ENCODE measurements around the gene PHACTR1.

PHACTR1 gene

DNA sequence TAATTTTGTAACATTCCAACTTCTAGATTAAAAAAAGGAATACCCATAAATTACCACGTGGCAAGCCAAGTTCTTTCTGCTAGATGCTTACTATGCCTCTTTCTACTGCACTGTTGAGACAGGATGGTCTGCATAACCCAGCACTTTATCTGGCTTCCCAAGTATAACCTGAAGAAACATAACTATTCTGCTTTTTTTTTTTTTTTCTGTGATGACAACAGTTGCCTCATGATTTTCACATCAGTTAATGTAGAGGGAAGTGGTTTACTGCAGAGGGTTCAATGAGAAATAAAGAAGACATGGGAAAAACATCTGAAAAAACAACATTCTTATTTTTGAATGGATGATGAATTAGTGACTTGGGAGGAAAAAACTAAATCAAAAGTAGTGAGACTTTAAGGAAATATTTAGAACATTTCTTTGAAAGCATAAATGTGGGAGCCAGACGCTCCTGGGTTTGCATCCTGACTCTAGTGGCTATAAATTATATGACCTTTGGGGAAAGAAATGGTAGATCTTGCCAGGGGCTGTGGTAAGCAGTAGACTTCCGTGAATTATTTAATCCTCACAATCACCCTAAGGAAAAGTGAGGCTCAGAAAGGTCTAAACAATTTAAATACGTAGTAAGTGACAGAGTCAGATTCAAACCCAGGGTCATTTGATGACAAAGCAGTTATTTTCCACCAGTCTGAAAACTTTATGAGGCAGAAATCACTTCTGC, 230.7 kb downstream of the PHACTR1 start:
- Histone ChIP-seq H3K36me3 (ENCODE audit: insufficient read depth, low read length) (no peaks in the 10 kb centered on the region), H2AFZ (ENCODE audit: low read depth, low read length) (no peak overlapping the region), H3K4me1 (ENCODE audit: insufficient read depth, low read length) (no peaks in the 10 kb centered on the region), H3K9me3 (ENCODE audit: low read length) (no peaks in the 10 kb centered on the region), H3K4me3 (ENCODE audit: low read length) (no peak overlapping the region), H3K27me3 (ENCODE audit: insufficient read depth, low read length) (no peaks in the 10 kb centered on the region)

DNA sequence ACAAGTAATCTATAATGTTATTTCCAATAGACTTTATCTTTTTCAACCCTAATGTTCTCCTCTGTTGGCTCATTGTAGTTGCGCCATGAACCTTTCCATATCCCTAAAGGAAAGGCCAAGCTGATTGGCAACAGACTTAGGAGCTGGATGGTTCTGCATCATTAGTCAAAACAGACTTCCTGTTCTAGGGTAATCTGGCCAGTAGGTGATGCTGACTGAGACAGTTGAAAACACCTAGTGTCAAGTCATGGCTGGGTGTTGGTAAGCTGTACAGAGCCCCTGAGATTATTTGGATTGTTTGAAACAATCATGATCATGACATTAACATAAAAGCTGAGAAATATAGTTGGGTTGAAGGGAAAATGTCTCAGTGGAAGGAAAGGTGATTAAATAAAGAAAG, 231.4 kb downstream of the PHACTR1 start:
- Histone ChIP-seq H2AFZ (ENCODE audit: low read depth, low read length) (no peak overlapping the region), H3K9me3 (ENCODE audit: low read length) (no peaks in the 10 kb centered on the region), H3K36me3 (ENCODE audit: insufficient read depth, low read length) (no peaks in the 10 kb centered on the region), H3K27me3 (ENCODE audit: insufficient read depth, low read length) (no peaks in the 10 kb centered on the region), H3K4me3 (ENCODE audit: low read length) (no peak overlapping the region), H3K4me1 (ENCODE audit: insufficient read depth, low read length) (no peaks in the 10 kb centered on the region)

DNA sequence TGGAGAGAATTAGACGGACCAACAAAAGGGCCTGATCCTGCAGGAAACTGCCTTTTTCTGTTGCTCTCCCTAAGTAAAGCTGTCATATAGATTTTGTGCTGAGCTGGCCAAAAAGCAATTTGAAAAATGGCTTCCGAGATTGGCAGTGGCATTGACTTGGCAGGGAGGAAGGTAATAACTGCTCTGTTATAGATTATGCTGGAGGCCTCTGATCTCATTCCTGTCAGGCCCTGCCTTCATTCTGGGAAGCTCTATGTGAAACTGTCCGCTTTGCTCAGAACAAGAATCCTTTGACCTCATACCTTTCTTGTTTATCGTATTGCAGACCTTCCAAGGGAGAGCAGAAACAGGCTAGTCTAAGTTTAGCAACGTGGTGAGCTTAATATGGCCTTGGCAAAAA, 234.4 kb downstream of the PHACTR1 start:
- peaks cover 7% of the 10 kb centered on the region for H3K27me3 ChIP-seq (ENCODE audit: insufficient read depth, low read length)
- no peaks in the 10 kb centered on the region for H3K4me1 ChIP-seq (ENCODE audit: insufficient read depth, low read length)
- no peaks in the 10 kb centered on the region for H3K36me3 ChIP-seq (ENCODE audit: insufficient read depth, low read length)
- H2AFZ ChIP-seq (ENCODE audit: low read depth, low read length) = no peak overlapping the region
- H3K4me3 ChIP-seq (ENCODE audit: low read length) = no peak overlapping the region
- H3K9me3 ChIP-seq (ENCODE audit: low read length) = no peaks in the 10 kb centered on the region

DNA sequence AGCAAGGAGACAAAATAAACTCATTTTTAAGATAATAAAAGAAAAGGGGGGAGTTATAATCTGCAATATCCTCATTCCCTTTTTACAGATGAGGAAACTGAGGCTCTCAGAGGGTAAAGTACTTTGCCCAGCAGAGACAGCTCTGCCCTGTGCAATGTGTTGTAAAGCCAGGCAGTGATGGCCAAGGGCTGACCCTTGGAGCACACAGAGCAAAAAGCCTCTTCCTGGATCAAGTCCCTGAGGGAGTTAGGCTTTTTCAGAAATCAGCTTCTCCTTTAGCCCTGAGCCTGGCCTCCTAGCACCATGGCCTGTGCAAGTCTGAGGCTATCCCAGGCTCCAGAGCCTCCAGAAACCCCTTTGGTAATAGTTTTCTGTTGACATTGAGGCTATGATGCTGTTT, 234.8 kb downstream of the PHACTR1 start:
- no peaks in the 10 kb centered on the region for H3K9me3 ChIP-seq (ENCODE audit: low read length)
- no peaks in the 10 kb centered on the region for H3K36me3 ChIP-seq (ENCODE audit: insufficient read depth, low read length)
- H3K4me3 ChIP-seq (ENCODE audit: low read length) = no peak overlapping the region
- no peaks in the 10 kb centered on the region for H3K4me1 ChIP-seq (ENCODE audit: insufficient read depth, low read length)
- peaks cover 12% of the 10 kb centered on the region for H3K27me3 ChIP-seq (ENCODE audit: insufficient read depth, low read length)
- no peak overlapping the region for H2AFZ ChIP-seq (ENCODE audit: low read depth, low read length)

DNA sequence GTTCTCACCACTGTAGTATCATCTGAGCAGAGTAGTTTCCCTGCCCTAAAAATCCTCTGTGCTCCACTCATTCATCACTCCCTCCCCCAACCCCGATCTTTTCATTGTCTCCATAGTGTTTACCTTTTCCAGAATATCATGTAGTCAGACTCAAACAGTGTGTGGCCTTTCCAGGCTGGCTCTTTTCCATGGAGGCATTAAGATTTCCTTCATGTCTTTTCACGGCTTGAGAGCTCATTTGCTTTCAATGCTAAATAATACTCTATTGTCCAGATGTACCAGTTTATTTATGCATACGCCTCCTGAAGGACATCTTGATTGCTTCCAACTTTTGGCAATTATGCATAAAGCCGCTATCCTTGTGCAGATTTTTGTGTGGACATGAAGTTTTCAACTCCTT, 235.8 kb downstream of the PHACTR1 start:
- Histone ChIP-seq H2AFZ (ENCODE audit: low read depth, low read length) (no peak overlapping the region), H3K36me3 (ENCODE audit: insufficient read depth, low read length) (no peaks in the 10 kb centered on the region), H3K4me1 (ENCODE audit: insufficient read depth, low read length) (no peaks in the 10 kb centered on the region), H3K9me3 (ENCODE audit: low read length) (no peaks in the 10 kb centered on the region), H3K27me3 (ENCODE audit: insufficient read depth, low read length) (peaks cover 19% of the 10 kb centered on the region), H3K4me3 (ENCODE audit: low read length) (no peak overlapping the region)

DNA sequence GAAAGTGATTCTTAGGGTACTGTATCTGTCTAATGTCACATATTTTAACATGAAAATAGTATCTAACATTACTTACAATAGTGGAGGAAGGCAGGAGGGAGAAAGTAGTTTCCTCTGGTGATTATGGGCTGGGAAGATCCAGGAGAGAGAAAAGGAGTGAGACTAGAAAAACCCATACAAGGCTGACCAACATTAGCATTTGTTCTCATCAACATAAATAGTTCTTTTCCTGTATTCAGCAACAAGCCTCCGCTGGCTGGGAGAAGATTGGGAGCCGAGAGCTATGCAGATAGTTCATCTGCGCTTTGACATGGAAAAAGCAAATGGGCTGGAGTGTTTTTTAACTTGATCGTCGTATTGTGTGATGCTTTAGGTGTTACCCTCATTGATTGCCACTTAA, 239.4 kb downstream of the PHACTR1 start:
- no peaks in the 10 kb centered on the region for H3K36me3 ChIP-seq (ENCODE audit: insufficient read depth, low read length)
- H2AFZ ChIP-seq (ENCODE audit: low read depth, low read length) = no peak overlapping the region
- no peak overlapping the region for H3K4me3 ChIP-seq (ENCODE audit: low read length)
- no peaks in the 10 kb centered on the region for H3K9me3 ChIP-seq (ENCODE audit: low read length)
- H3K4me1 ChIP-seq (ENCODE audit: insufficient read depth, low read length) = no peaks in the 10 kb centered on the region
- peaks cover 41% of the 10 kb centered on the region for H3K27me3 ChIP-seq (ENCODE audit: insufficient read depth, low read length)

DNA sequence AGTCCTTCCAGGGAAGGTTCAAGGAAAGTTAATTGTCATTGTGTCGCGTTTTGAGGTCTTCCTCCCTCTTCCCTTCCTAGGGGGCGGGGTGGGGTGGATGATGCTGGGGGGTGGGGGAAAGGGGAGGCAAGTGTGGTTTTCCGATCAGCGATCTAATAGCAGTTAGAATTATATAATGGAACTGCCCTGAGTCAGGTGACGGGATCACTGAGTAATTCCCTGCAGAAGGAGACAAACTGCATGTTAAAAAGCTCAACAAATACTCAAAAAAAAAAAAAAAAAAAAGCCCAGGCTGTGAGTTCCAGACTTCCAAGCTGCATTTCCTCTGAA, 240.4 kb downstream of the PHACTR1 start:
- Histone ChIP-seq H3K27me3 (ENCODE audit: insufficient read depth, low read length) (peaks cover 41% of the 10 kb centered on the region), H3K36me3 (ENCODE audit: insufficient read depth, low read length) (no peaks in the 10 kb centered on the region), H3K9me3 (ENCODE audit: low read length) (no peaks in the 10 kb centered on the region), H3K4me3 (ENCODE audit: low read length) (no peak overlapping the region), H3K4me1 (ENCODE audit: insufficient read depth, low read length) (no peaks in the 10 kb centered on the region), H2AFZ (ENCODE audit: low read depth, low read length) (no peak overlapping the region)

DNA sequence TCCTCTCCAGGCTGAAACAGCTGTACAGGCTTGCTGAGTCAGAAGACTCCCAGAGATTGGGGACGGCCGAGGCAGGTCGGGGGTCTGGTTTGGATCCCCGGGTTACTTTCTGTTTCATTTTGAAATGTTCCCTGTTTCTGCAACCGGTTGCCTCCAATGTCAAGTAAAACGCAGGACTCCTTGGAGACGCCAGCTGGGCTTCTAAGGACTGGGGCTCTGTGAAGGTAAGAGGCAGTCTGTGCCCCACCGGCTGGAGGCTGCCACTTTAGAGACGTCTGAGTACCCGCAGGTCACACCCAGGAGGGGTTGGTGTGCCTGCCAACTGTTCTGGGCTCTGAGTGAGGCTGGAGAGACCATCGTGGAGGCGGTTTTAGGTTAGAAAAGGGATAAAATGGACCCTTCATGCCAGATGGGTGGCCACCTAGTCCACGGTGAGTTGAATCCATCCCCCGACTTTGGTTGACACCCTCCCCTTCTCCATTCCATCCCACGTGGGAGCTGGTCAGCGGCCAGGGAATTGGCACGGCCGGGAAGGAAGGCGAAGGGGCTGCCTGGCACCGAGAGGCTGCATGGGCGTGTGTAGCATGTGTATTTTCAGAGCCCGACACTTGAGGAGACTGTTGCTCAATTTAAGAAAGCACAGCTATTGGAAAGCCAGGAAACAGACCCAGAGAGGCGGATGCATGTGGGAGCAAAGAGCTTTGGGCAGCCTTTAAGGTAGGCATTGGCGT, 240.9 kb downstream of the PHACTR1 start:
- Histone ChIP-seq H3K4me3 (ENCODE audit: low read length) (no peak overlapping the region), H3K9me3 (ENCODE audit: low read length) (no peaks in the 10 kb centered on the region), H2AFZ (ENCODE audit: low read depth, low read length) (no peak overlapping the region), H3K36me3 (ENCODE audit: insufficient read depth, low read length) (no peaks in the 10 kb centered on the region), H3K4me1 (ENCODE audit: insufficient read depth, low read length) (no peaks in the 10 kb centered on the region), H3K27me3 (ENCODE audit: insufficient read depth, low read length) (peaks cover 41% of the 10 kb centered on the region)

DNA sequence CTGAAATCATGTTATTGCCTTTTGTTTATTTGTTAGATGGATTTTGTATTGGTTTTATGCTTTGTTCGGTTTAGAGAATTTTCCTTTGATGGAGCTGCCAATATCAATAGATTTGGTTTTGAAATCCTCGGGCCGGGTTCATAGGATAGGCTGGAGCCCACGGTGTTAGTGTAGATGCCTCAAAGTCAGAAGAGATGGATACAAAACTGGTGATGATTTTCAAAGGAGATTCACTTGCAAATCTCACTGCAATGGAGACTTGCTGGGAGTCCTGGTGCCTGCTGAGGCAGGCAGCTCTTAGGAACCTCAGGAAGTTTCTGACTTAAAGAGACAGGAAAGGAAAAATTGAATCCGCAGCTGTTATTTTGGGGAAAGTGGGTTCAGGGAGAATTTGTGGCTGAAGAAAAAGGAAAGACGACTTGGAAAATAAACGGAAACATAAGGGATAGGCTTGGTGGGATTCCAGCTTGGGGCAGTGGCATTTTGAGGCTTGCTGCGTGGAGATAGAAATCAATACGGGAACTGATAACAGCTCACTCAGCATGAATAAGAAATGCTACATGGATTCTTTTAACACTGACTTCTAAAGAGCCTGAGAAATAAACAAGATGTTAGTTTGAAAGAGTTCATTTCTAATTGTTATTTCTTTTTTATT, 241.6 kb downstream of the PHACTR1 start:
- Histone ChIP-seq H3K27me3 (ENCODE audit: insufficient read depth, low read length) (peaks cover 41% of the 10 kb centered on the region), H3K9me3 (ENCODE audit: low read length) (no peaks in the 10 kb centered on the region), H3K4me1 (ENCODE audit: insufficient read depth, low read length) (no peaks in the 10 kb centered on the region), H3K36me3 (ENCODE audit: insufficient read depth, low read length) (no peaks in the 10 kb centered on the region), H2AFZ (ENCODE audit: low read depth, low read length) (no peak overlapping the region), H3K4me3 (ENCODE audit: low read length) (no peak overlapping the region)

DNA sequence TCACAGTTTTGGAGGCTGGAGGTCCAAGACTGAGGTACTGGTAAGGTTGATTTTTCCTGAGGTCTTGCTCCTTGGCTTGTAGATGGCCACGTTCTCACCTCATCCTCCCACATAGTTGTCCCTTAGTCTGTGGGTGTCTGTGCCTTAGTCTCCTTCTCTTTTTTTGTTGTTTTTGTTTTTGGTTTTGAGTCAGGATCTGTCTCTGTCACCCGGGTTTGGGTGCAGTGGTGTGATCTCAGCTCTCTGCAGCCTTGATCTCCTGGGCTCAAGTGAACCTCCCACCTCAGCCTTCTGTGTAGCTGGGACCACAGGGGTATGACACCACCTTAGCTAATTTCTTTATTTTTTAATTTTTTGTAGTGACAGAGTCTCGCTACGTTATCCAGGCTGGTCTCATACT, 245.2 kb downstream of the PHACTR1 start:
- H3K27me3 ChIP-seq (ENCODE audit: insufficient read depth, low read length) = peaks cover 26% of the 10 kb centered on the region
- no peak overlapping the region for H2AFZ ChIP-seq (ENCODE audit: low read depth, low read length)

DNA sequence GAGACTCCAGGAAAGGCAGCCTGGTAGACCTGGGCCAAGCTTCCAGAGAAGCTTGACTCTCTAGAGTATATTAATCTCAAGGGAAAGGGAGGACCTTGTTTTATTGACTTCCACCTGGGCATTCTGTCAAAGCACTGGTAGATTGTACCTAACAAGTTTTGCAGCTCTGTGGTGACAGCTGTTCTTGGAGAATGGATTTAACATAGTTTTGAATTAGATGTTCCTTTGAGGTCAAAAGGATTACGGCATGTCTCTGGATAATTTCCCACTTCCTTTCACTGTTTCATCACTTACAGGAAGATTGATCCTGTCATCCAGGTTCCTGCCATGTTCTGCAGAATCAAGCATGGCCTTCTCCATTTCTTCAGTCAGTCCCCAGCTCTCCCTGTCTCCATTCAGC, 246.0 kb downstream of the PHACTR1 start:
- Histone ChIP-seq H3K4me1 (ENCODE audit: insufficient read depth, low read length) (no peaks in the 10 kb centered on the region), H3K4me3 (ENCODE audit: low read length) (no peak overlapping the region), H3K9me3 (ENCODE audit: low read length) (no peaks in the 10 kb centered on the region), H2AFZ (ENCODE audit: low read depth, low read length) (no peak overlapping the region), H3K27me3 (ENCODE audit: insufficient read depth, low read length) (peaks cover 19% of the 10 kb centered on the region), H3K36me3 (ENCODE audit: insufficient read depth, low read length) (no peaks in the 10 kb centered on the region)

More for the DNA sequence above, 245.2 kb downstream of the PHACTR1 start:
- Histone ChIP-seq H3K9me3 (ENCODE audit: low read length) (no peaks in the 10 kb centered on the region), H3K36me3 (ENCODE audit: insufficient read depth, low read length) (no peaks in the 10 kb centered on the region), H3K4me3 (ENCODE audit: low read length) (no peak overlapping the region), H3K4me1 (ENCODE audit: insufficient read depth, low read length) (no peaks in the 10 kb centered on the region)

DNA sequence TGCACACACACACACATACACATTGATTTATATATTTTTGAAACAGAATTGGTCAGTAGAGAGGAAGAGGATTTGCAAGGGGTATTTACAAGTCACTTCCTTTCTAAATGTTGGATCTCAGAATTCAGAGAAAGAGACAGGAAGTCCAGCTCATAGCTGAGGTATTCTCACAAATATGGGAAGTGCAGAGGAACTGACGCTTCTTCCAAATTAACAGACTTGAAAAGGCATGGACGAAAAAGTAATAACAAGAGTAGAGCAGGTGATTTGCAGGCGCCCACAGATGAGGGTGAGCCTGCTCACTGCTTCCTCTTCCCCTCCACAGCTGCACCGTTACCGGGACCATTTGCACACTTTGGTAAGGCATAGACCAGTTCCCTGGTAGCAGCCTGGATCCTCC, 246.4 kb downstream of the PHACTR1 start:
- no peaks in the 10 kb centered on the region for H3K36me3 ChIP-seq (ENCODE audit: insufficient read depth, low read length)
- H3K27me3 ChIP-seq (ENCODE audit: insufficient read depth, low read length) = peaks cover 15% of the 10 kb centered on the region
- no peak overlapping the region for H3K4me3 ChIP-seq (ENCODE audit: low read length)
- no peaks in the 10 kb centered on the region for H3K4me1 ChIP-seq (ENCODE audit: insufficient read depth, low read length)
- H3K9me3 ChIP-seq (ENCODE audit: low read length) = no peaks in the 10 kb centered on the region
- no peak overlapping the region for H2AFZ ChIP-seq (ENCODE audit: low read depth, low read length)

DNA sequence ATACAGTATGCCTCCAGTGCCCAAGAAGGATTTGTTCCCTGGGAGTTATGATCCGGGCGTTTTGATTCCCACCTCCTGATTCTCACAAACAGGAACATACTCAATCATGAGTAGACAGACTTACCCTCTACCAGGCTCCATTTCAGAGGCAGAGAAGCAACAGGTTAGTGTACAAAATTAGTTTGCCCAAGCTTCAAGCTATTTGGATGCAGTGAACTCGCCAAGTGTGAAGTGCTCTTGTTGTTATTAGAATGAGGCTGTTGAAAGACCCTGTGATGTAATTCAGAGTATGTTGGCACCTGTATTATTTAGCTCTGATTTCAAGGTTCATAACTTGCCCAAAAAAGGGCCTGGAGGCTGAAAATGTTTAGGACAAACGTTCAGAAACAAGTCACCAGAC, 247.0 kb downstream of the PHACTR1 start:
- peaks cover 9% of the 10 kb centered on the region for H3K27me3 ChIP-seq (ENCODE audit: insufficient read depth, low read length)
- no peak overlapping the region for H3K4me3 ChIP-seq (ENCODE audit: low read length)
- H3K4me1 ChIP-seq (ENCODE audit: insufficient read depth, low read length) = no peaks in the 10 kb centered on the region
- no peaks in the 10 kb centered on the region for H3K9me3 ChIP-seq (ENCODE audit: low read length)
- no peak overlapping the region for H2AFZ ChIP-seq (ENCODE audit: low read depth, low read length)
- no peaks in the 10 kb centered on the region for H3K36me3 ChIP-seq (ENCODE audit: insufficient read depth, low read length)

Data from neuron (in vitro differentiated cells).